ENCODE results near the gene IFRD2. TPM values are rescaled to one million over a fixed set of nuclear protein-coding genes. Genes with fewer than 3 reads are reported as not detected.
A peak's percentile ranks its signal among the peaks of the same experiment; 100 is the strongest.

Gene IFRD2
- total RNA-seq, 1 donor from 2014 or later, result 231 TPM

GRCh38 chr3:50319894-50320625 is 27.8 kb upstream of the IFRD2 start:
- peaks cover 0 to 24% of the 10 kb centered on the region in 2 donors for H3K36me3 ChIP-seq
- no peak for DNase-seq (ENCODE audit: low spot score in 2 of 2)
- peak overlapping the region; percentile 92 to 93 for H3K27ac ChIP-seq
- peak overlapping the region; percentile 66 to 81 for H3K4me3 ChIP-seq
- peaks cover 8 to 28% of the 10 kb centered on the region in 2 donors for H3K4me1 ChIP-seq
- no peaks in the 10 kb centered on the region for H3K27me3 ChIP-seq
- intact Hi-C loops (cut with DNase I), result no loop called here
- no peaks in the 10 kb centered on the region for H3K9me3 ChIP-seq
- no peak for TF ChIP-seq CTCF (IDR thresholded peaks at IDR 0.05)

GRCh38 chr3:50319181-50319893 is 27.1 kb upstream of the IFRD2 start:
- TF ChIP-seq CTCF (IDR thresholded peaks at IDR 0.05), result no peak
- Histone ChIP-seq H3K9me3 (no peaks in the 10 kb centered on the region), H3K4me3 (peak overlapping the region in 1 of 2 donors; percentile 66), H3K27ac (peak overlapping the region in 1 of 2 donors; percentile 19), H3K4me1 (peaks cover 8 to 28% of the 10 kb centered on the region in 2 donors), H3K36me3 (peaks cover 0 to 21% of the 10 kb centered on the region in 2 donors), H3K27me3 (no peaks in the 10 kb centered on the region)
- no peak for DNase-seq (ENCODE audit: low spot score in 2 of 2)
- intact Hi-C loops (cut with DNase I), result no loop called here

GRCh38 chr3:50318615-50319014 is 26.4 kb upstream of the IFRD2 start:
- peaks cover 8 to 28% of the 10 kb centered on the region in 2 donors for H3K4me1 ChIP-seq
- no peaks in the 10 kb centered on the region for H3K27me3 ChIP-seq
- peak overlapping the region in 1 of 2 donors; percentile 19 for H3K27ac ChIP-seq

GRCh38 chr3:50318163-50318562 is 25.9 kb upstream of the IFRD2 start:
- H3K36me3 ChIP-seq, result peaks cover 0 to 21% of the 10 kb centered on the region in 2 donors
- H3K27ac ChIP-seq, result no peak overlapping the region
- H3K4me3 ChIP-seq, result peak overlapping the region in 1 of 2 donors; percentile 5
- no peak for DNase-seq (ENCODE audit: low spot score in 2 of 2)
- H3K4me1 ChIP-seq, result peaks cover 8 to 28% of the 10 kb centered on the region in 2 donors
- H3K27me3 ChIP-seq, result no peaks in the 10 kb centered on the region
- no peak for TF ChIP-seq CTCF (IDR thresholded peaks at IDR 0.05)
- H3K9me3 ChIP-seq, result no peaks in the 10 kb centered on the region
- intact Hi-C loops (cut with DNase I), result no loop called here

More at GRCh38 chr3:50318615-50319014, 26.4 kb upstream of the IFRD2 start:
- TF ChIP-seq CTCF (IDR thresholded peaks at IDR 0.05), result no peak
- Histone ChIP-seq H3K36me3 (peaks cover 0 to 21% of the 10 kb centered on the region in 2 donors), H3K9me3 (no peaks in the 10 kb centered on the region), H3K4me3 (peak overlapping the region in 1 of 2 donors; percentile 21)
- DNase-seq (ENCODE audit: low spot score in 2 of 2), result no peak
- intact Hi-C loops (cut with DNase I), result no loop called here

GRCh38 chr3:50317300-50317699 is 25.1 kb upstream of the IFRD2 start:
- TF ChIP-seq CTCF (IDR thresholded peaks at IDR 0.05), result no peak
- Histone ChIP-seq H3K27me3 (no peaks in the 10 kb centered on the region), H3K36me3 (peaks cover 0 to 21% of the 10 kb centered on the region in 2 donors), H3K9me3 (no peaks in the 10 kb centered on the region), H3K4me1 (peaks cover 8 to 27% of the 10 kb centered on the region in 2 donors), H3K4me3 (no peak overlapping the region), H3K27ac (no peak overlapping the region)
- DNase-seq (ENCODE audit: low spot score in 2 of 2), result no peak
- intact Hi-C loops (cut with DNase I), result no loop called here

Measured in ascending aorta (tissue), 2 donors.